SW 1271 (cell line): ENCODE data around the gene WNT1.
A peak's percentile ranks its signal among the peaks of the same experiment; 100 is the strongest.

Source experiments
- DNase-seq, 2 experiments: peaks; one replicate each; lab custom pipeline; 2025; lab: John Stamatoyannopoulos, UW

WNT1 gene

GRCh38 chr12:48980953-48981756 is 3.0 kb downstream of the WNT1 start:
- no peak for DNase-seq

- DNase-seq: no peak
Observed at GRCh38 chr12:48981757-48982157, 3.6 kb downstream of the WNT1 start.

DNA sequence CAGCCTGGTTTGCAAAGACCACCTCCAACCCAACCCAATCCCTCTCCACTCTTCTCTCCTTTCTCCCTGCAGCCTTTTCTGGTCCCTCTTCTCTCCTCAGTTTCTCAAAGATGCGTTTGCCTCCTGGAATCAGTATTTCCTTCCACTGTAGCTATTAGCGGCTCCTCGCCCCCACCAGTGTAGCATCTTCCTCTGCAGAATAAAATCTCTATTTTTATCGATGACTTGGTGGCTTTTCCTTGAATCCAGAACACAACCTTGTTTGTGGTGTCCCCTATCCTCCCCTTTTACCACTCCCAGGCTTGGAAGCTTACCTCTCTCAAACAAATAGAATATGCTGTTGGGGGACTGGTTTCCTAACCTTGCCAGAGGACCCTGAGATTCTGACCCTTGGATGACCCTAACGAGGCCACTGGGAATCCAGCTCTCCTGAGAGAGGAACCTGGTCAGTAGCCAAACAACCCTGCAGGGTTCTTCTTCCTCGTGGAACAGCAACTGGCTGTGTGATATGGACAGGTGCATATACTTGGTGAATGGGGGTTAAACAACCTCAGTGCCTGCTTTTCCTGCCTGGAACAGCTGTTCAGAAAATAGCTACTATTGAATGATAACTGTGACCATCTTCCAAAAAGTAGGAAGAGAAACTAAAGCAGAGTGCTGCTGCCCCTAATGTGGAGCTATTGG is 4.4 kb downstream of the WNT1 start:
- no peak for DNase-seq

- DNase-seq: no peak
Observed at GRCh38 chr12:48985475-48985897, 7.4 kb downstream of the WNT1 start.

GRCh38 chr12:48985901-48986300 is 7.8 kb downstream of the WNT1 start:
- DNase-seq: no peak

DNA sequence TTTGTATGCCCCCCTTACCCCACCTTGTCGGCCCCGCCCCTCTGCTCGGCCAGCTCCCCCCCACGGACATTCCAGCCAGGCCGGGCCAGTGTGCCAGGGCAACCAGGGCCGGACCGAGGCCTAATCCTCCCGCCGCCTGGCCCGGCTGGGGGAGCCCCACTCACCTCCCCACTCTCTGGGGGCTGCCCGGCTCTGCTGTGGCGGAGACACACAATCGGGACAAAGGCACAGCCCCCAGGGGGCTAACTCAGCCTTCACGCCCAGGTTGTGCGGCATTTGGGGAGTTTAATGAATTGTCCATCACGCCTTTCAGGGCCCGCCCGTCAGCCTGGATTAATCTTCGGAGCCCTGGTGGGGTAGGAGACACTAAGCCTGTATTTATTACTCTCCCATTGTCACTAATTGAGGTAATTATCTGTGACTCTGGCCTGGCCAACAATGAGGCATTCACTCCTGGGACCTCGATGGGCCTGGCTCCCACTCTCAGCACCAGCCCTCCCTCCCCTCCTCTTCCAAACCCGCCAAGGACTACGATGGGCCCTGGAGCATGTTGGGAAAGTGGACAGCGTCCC is 8.7 kb downstream of the WNT1 start:
- no peak for DNase-seq

DNA sequence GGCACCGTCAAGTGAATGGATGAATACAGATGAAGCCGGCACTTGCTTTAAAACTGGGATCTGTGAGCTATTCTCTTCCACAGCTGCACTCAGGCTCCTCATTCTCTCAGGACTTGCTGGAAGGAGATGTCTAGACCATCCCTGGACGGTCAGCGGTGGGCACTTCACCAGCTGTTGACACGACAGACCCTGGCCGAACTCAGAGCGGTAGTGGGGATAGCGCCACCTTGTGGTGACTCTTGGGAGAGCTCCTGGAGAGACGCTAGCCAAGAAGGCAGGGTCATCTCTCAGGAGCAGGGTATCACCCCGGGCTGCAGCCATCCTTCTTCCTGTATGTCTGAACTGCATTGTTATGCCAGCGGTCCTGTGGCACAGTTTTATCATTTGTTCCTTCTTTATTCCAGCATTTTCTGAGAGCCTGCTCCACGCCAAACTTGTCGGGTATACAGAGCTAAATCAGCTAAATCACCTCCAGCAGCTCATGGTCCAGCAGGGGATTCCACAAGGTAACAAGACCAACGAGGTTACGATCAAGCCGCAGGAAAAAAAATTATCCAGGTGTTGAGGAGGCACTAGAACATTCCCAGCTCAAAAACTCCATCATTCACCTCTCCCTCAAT is 10.0 kb downstream of the WNT1 start:
- peak in 1 of 2 experiments; percentile 38 for DNase-seq

DNA sequence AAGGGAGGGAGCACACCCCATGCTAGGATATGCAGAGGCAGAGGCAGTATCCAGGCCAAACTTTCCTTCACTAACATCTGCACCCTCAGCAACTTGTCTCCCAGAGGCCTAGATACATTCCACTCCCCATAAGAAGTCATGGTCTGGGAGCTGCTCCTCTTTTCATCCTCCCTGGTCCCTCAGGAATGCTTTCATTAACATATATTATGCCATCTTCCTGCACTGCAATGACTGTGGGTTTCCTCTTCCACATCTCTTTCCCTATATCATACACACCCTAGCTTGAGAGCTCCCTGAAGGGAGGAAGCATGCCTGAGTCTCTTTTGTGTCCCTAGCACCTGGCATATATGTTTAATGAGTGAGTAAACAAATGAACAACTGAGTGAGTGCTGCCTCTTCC is 12.4 kb downstream of the WNT1 start:
- DNase-seq: no peak

GRCh38 chr12:48991247-48992050 is 13.3 kb downstream of the WNT1 start:
- no peak for DNase-seq

DNA sequence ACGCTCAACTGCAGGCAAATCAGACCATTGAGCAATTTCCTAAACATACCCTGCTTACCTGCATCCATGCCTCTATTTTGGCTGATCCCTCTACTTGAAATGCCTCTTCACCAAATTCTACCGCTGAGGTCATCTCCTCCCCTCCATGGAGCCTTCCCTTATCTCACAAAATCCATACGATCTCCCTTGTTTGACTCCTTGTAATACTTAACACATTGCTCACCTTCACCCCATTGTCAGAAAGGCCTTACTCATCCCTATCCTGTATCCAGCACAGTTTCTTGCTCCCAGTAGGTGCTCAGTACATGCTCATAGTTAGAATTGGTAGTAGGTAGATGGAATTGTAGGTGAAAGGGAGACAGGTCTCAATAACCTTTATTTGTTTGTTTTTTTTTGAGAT is 15.7 kb downstream of the WNT1 start:
- DNase-seq: no peak

DNA sequence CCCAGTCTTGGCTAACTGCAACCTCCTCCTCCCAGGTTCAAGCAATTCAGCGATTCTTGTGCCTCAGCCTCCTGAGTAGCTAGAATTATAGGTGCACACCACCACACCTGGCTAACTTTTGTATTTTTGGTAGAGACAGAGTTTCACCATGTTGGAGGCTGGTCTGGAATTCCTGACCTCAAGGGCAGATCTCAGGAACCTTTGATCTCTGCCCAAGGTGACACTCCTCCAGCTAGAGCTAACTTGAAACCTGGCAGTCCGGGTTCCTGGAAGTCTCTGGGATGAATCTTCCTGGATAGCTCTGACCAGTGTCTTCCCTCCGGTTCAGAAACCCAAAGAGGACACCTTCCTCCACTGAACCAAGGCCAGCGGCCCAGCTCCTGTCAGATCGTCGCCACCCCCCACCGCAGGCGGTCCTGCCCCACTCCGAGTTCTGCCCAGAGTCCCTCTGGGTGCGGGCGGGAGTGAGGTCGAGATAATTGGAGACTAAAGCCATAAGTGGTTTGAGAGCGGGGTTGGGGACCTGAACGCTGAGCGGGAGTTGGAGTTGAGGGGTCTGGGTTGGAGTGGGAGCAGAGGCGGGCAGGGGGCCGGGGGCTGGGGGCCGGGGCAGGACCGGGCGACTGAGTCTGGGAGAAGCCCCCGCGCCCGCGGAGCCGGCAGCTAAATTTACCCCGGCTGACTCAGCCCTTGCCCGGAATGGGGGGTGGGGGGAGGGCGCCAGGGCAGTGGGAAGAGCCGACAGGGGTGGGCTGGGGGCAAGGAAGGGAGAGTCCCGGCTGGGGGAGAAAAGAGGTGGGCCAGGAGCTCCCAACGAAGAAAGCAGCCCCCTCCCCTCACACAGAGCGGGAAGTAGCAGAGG is 16.3 kb downstream of the WNT1 start:
- DNase-seq: no peak

DNA sequence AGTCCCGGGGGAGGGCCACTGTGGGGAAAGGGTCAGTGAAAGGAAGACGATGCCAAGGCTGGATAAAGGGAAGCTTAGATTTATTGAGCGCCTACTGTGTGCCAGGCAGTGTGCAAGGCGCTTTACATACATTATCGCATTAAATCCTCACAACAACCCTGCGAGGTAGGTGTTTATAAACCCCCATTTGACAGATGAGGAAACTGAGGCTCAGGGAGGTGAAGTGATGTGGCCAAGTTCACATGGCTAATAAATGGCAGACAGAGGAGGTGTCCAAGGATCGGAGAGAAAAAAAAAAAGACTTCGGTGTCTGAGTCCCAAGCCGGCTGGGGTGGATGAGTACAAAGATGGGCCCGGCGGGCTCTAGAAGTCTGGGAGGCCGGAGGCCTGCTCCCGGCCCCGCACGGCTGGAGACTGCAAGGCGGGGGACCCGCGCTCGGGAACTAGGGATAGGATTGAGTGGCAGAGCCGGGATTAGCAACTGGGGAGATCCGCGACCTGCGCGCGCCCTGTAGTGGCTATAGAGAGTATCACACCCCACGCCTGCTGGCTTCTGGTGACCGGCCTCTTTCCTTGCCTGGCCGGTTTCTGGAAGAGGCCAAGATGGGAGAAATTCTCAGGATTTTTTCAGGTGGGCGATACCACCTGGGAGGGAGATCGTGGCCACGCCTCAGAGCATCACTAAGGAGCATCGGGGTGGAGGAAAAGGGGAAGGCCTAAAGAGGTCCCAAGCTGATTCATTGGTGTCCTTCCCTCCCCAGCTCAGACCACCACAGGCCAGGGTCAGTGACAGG is 17.2 kb downstream of the WNT1 start:
- DNase-seq: peak; percentile 39 to 80

DNA sequence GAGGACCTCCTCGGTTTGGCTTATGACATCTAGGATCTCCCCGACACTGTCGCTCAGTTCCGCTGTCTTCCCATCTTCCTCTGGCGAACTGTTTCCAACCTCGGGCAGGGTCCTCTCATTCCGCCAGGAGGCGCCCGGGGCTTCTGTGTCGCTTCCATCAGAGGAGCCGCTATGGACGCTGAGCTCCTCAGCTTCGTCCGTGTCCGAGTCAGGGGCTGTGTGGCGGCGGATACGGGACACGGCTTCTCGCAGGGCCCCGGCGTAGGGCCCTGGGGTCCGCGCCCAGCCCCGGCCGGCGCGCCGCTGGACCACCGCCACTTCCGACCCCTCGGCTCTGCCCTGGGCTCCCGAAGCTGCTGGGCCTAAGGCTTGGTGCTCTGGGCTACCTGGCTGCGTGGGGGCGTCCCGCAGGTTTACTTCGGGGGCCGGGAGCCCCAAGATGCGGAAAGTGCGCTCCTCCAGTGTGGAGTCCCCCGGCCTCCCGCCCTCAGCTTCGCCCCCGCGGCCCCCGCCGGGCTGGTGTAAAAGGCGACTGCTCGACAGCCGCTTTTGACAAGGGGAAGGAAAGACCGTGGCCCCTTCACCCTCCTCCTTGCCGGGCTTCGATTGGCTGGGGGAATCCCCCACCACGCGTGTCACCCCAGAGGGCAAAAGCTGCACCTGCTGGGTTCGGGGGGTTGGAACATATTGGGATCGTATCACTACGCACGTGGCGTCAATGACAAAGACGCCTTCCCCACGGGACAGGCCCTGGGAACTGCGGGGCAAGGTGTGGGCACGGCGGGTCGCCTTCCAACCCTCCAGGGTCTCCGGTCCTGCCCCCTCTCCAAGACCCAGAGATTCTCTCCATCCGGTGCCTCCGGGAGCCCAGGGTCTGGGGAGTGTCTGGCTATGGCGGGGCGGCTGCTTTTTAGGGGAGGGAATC is 18.9 kb downstream of the WNT1 start:
- no peak for DNase-seq

DNA sequence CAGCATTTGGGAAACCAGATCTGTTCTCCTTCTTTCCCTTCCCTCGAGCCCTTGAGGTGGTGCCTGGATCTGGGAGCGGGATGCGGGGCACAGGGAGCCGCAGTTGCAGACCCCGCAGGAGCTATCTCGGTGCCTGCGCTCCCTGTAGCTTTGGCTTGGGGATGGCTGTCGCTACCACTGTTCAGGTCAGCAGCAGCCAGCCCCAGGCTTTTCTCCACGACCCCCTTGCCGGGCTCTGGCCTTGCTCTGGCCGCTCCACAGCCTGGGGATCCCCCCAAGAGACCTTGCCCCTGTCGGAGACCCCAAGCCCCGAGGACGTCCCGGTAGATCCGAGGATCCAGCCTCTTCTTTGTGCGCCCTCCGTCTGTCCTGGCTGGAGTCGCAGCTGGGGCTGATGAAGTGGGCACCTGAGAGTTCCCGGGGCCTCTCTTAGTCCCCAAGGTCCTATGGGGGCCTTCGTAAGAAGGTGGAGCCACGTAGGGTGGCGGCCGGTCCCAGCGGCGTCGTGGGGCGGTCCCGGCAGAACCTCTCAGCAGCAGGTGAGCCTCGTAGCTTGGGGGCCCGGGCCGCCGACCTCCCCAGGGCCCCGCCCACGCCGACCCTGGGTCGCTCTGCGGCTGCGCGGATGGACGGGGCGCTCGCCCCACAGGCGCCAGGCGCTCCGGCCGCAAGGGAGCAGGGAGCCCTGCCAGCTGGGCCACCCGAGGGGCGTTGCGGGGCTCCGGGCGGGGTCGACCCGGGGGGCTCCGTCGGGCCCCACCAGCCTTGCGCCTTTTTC is 19.8 kb downstream of the WNT1 start:
- no peak for DNase-seq

GRCh38 chr12:48998497-48999353 is 20.6 kb downstream of the WNT1 start:
- no peak for DNase-seq

GRCh38 chr12:48999371-49000131 is 21.4 kb downstream of the WNT1 start, which contains the start of gene DDN:
Gene DDN, minus strand, starts transcription at chr12:48999375. Its CDS starts 88 bp downstream, at chr12:48999287.
- no peak for DNase-seq
